HEK293 (cell line): ENCODE data around the gene SLC2A8.

Experiments used
- CTCF ChIA-PET: fragments of 350-600 bp; formaldehyde crosslinking; extraction: SDS; loops from one replicate; lab custom pipeline; 2021; ENCODE audit warnings: antibody characterized with exemption; lab: Yijun Ruan, JAX
- POLR2A ChIA-PET: fragments of 300-600 bp; formaldehyde crosslinking; extraction: SDS; loops from one replicate; lab custom pipeline; 2020; ENCODE audit warnings: antibody characterized with exemption, inconsistent platforms; lab: Yijun Ruan, JAX
- H3K27ac ChIP-seq: fragments of 200-500 bp; sonication (Bioruptor generic); 2 replicates; pipeline ENCODE4 v1.5.1; 2014; ENCODE audit warnings: low read depth, low read length, control low read depth, inconsistent platforms; ENCODE audit errors: extremely low read depth
- H3K36me3 ChIP-seq, 2 experiments: fragments of 200-500 bp in 1 of 2; sonication (Bioruptor generic) in 1 of 2; 1 replicate in 1 of 2; 2 replicates in 1 of 2; pipeline ENCODE4 v1.5.1; 2014 to 2017; ENCODE audit warnings: inconsistent platforms in 2 of 2, low read length in 2 of 2; ENCODE audit not compliant: control insufficient read depth in 2 of 2, insufficient read depth in 1 of 2
- H3K4me1 ChIP-seq: fragments of 200-500 bp; sonication (Bioruptor generic); 2 replicates; pipeline ENCODE4 v1.5.1; 2014; ENCODE audit warnings: mild to moderate bottlenecking, low read length, inconsistent platforms; ENCODE audit not compliant: control insufficient read depth, insufficient read depth
- H3K4me3 ChIP-seq: 2 replicates; pipeline ENCODE4 v1.5.1; 2011; ENCODE audit warnings: low read depth, mild to moderate bottlenecking, control low read depth, low read length, moderate library complexity
- H3K9me3 ChIP-seq: fragments of 200-500 bp; sonication (Bioruptor generic); 2 replicates; pipeline ENCODE4 v1.5.1; 2014; ENCODE audit warnings: low read depth, low read length, inconsistent platforms; ENCODE audit not compliant: control insufficient read depth, insufficient read depth
- BCL11B ChIP-seq: fragments of 450-650 bp; formaldehyde crosslinking; IDR thresholded peaks from 2 replicates; pipeline ENCODE4 v1.5.1; 2016; ENCODE audit warnings: low read depth, missing biosample characterization, missing genetic modification characterization
- EGR2 ChIP-seq: fragments of 450-650 bp; formaldehyde crosslinking; IDR thresholded peaks from 2 replicates; pipeline ENCODE4 v1.5.1; 2016; ENCODE audit warnings: low read depth, missing biosample characterization, missing genetic modification characterization
- ELK4 ChIP-seq: IDR thresholded peaks from 2 replicates; pipeline ENCODE4 v1.6.1; 2011; ENCODE audit warnings: mild to moderate bottlenecking, low read depth, low read length, borderline replicate concordance
- GLI2 ChIP-seq: fragments of 450-650 bp; formaldehyde crosslinking; IDR thresholded peaks from 2 replicates; pipeline ENCODE4; 2017; ENCODE audit warnings: missing biosample characterization, missing genetic modification characterization, low read depth, borderline replicate concordance
- GLIS1 ChIP-seq: fragments of 450-650 bp; formaldehyde crosslinking; IDR thresholded peaks from 2 replicates; pipeline ENCODE4 v1.5.1; 2016; ENCODE audit warnings: missing biosample characterization, missing genetic modification characterization
- PRDM1 ChIP-seq: fragments of 450-650 bp; formaldehyde crosslinking; IDR thresholded peaks from 2 replicates; pipeline ENCODE4; 2016; ENCODE audit warnings: missing biosample characterization, missing genetic modification characterization
- SCRT2 ChIP-seq: fragments of 450-650 bp; formaldehyde crosslinking; IDR thresholded peaks from 2 replicates; pipeline ENCODE4 v1.5.1; 2016; ENCODE audit warnings: missing biosample characterization, missing genetic modification characterization
- TRIM28 ChIP-seq: IDR thresholded peaks from 2 replicates; pipeline ENCODE4 v1.6.1; 2011; ENCODE audit warnings: low read length, control low read depth, borderline replicate concordance
- ZBTB48 ChIP-seq: fragments of 450-650 bp; formaldehyde crosslinking; IDR thresholded peaks from 2 replicates; pipeline ENCODE4 v1.5.1; 2016; ENCODE audit warnings: missing biosample characterization, missing genetic modification characterization
- ZNF10 ChIP-seq: fragments of 450-650 bp; formaldehyde crosslinking; IDR thresholded peaks from 2 replicates; pipeline ENCODE4 v1.5.1; 2017; ENCODE audit warnings: missing biosample characterization, missing genetic modification characterization
- ZNF155 ChIP-seq: fragments of 450-650 bp; formaldehyde crosslinking; IDR thresholded peaks from 2 replicates; pipeline ENCODE4 v1.5.1; 2016; ENCODE audit warnings: missing biosample characterization, missing genetic modification characterization
- ZNF335 ChIP-seq: fragments of 450-650 bp; formaldehyde crosslinking; conservative IDR thresholded peaks from 2 replicates; pipeline ENCODE4 v1.5.1; 2016; ENCODE audit warnings: missing biosample characterization, missing genetic modification characterization
- ZNF426 ChIP-seq: fragments of 450-650 bp; formaldehyde crosslinking; IDR thresholded peaks from 2 replicates; pipeline ENCODE4 v1.5.1; 2017; ENCODE audit warnings: missing biosample characterization, missing genetic modification characterization, mild to moderate bottlenecking, inconsistent platforms, moderate library complexity
- ZNF48 ChIP-seq: fragments of 450-650 bp; formaldehyde crosslinking; IDR thresholded peaks from 2 replicates; pipeline ENCODE4 v1.5.1; 2016; ENCODE audit warnings: missing biosample characterization, missing genetic modification characterization
- ZNF549 ChIP-seq: fragments of 450-650 bp; IDR thresholded peaks from 2 replicates; pipeline ENCODE4 v1.5.1; 2018; ENCODE audit warnings: missing biosample characterization, missing genetic modification characterization, mild to moderate bottlenecking, inconsistent platforms, moderate library complexity
- ZNF600 ChIP-seq: fragments of 450-650 bp; formaldehyde crosslinking; IDR thresholded peaks from 2 replicates; pipeline ENCODE4 v1.5.1; 2016; ENCODE audit warnings: missing biosample characterization, missing genetic modification characterization
- ZNF785 ChIP-seq: fragments of 450-650 bp; formaldehyde crosslinking; IDR thresholded peaks from 2 replicates; pipeline ENCODE4 v1.5.1; 2016; ENCODE audit warnings: missing biosample characterization, missing genetic modification characterization
- TF ChIP-seq, protein P1 (sequence below): fragments of 450-650 bp; formaldehyde crosslinking; conservative IDR thresholded peaks from 2 replicates; pipeline ENCODE4 v1.5.1; 2016; ENCODE audit warnings: low read depth, missing biosample characterization, missing genetic modification characterization
- TF ChIP-seq, protein P2 (sequence below): fragments of 450-650 bp; formaldehyde crosslinking; optimal IDR thresholded peaks from 2 replicates; pipeline ENCODE3; 2016; ENCODE audit warnings: missing biosample characterization, mild to moderate bottlenecking, missing genetic modification characterization

The SLC2A8 gene

GRCh38 chr9:127452691-127453090, 55.7 kb downstream of the SLC2A8 start:
- H3K9me3 ChIP-seq = no peaks in the 10 kb centered on the region
- H3K4me1 ChIP-seq = no peaks in the 10 kb centered on the region
- H3K27ac ChIP-seq = no peak overlapping the region
- peaks cover 5 to 65% of the 10 kb centered on the region in 2 experiments; a peak in 2 of 3 replicates for H3K36me3 ChIP-seq
- CTCF ChIA-PET = interaction anchor here (0.6 to 1.0 kb wide), 2 partner anchors 52 to 90 kb away, joined by 3 read pairs; no protein-coding TSS in a partner anchor
- H3K4me3 ChIP-seq = no peak overlapping the region
- POLR2A ChIA-PET = interaction anchor here (0.7 to 4.0 kb wide), 4 partner anchors 10 to 228 kb away, joined by 3 to 46 read pairs (median 9); partner anchors contain the start of gene ZNF79
- no peak for TF ChIP-seq ZNF48 (tag by site-specific recombination)

GRCh38 chr9:127455324-127455992, 58.5 kb downstream of the SLC2A8 start:
- POLR2A ChIA-PET = interaction anchor here (0.9 kb wide), 1 partner anchor 59 kb away, joined by 3 read pairs; the partner anchor contains the start of gene SLC2A8
- Histone ChIP-seq H3K4me3 (no peak overlapping the region), H3K4me1 (no peaks in the 10 kb centered on the region)

GRCh38 chr9:127457191-127457878, 60.4 kb downstream of the SLC2A8 start:
- ChIA-PET POLR2A (interaction anchor here (1.3 kb wide), 1 partner anchor 9 kb away, joined by 6 read pairs; no protein-coding TSS in a partner anchor), CTCF (interaction anchor here (0.9 kb wide), 1 partner anchor 129 kb away, joined by 3 read pairs; no protein-coding TSS in a partner anchor)
- no peaks in the 10 kb centered on the region for H3K9me3 ChIP-seq

More at GRCh38 chr9:127455324-127455992, 58.5 kb downstream of the SLC2A8 start:
- no peak for TF ChIP-seq ZNF10 (tag by site-specific recombination)
- TF ChIP-seq, protein P1, sequence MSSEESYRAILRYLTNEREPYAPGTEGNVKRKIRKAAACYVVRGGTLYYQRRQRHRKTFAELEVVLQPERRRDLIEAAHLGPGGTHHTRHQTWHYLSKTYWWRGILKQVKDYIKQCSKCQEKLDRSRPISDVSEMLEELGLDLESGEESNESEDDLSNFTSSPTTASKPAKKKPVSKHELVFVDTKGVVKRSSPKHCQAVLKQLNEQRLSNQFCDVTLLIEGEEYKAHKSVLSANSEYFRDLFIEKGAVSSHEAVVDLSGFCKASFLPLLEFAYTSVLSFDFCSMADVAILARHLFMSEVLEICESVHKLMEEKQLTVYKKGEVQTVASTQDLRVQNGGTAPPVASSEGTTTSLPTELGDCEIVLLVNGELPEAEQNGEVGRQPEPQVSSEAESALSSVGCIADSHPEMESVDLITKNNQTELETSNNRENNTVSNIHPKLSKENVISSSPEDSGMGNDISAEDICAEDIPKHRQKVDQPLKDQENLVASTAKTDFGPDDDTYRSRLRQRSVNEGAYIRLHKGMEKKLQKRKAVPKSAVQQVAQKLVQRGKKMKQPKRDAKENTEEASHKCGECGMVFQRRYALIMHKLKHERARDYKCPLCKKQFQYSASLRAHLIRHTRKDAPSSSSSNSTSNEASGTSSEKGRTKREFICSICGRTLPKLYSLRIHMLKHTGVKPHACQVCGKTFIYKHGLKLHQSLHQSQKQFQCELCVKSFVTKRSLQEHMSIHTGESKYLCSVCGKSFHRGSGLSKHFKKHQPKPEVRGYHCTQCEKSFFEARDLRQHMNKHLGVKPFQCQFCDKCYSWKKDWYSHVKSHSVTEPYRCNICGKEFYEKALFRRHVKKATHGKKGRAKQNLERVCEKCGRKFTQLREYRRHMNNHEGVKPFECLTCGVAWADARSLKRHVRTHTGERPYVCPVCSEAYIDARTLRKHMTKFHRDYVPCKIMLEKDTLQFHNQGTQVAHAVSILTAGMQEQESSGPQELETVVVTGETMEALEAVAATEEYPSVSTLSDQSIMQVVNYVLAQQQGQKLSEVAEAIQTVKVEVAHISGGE (tag by site-specific recombination) = peak; percentile 75
- TF ChIP-seq GLI2 (tag by site-specific recombination) = no peak
- no peak for TF ChIP-seq ZNF155 (tag by site-specific recombination)
- no peak for TF ChIP-seq BCL11B
- TF ChIP-seq, protein P2, sequence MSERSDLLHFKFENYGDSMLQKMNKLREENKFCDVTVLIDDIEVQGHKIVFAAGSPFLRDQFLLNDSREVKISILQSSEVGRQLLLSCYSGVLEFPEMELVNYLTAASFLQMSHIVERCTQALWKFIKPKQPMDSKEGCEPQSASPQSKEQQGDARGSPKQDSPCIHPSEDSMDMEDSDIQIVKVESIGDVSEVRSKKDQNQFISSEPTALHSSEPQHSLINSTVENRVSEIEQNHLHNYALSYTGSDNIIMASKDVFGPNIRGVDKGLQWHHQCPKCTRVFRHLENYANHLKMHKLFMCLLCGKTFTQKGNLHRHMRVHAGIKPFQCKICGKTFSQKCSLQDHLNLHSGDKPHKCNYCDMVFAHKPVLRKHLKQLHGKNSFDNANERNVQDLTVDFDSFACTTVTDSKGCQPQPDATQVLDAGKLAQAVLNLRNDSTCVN (tag by site-specific recombination) = no peak
- peaks cover 0 to 54% of the 10 kb centered on the region in 2 experiments; a peak in 2 of 3 replicates for H3K36me3 ChIP-seq
- CTCF ChIA-PET = interaction anchor here (0.6 to 1.4 kb wide), 17 partner anchors 8 to 242 kb away, joined by 3 to 6 read pairs (median 3); no protein-coding TSS in a partner anchor
- no peak overlapping the region for H3K27ac ChIP-seq
- H3K9me3 ChIP-seq = no peaks in the 10 kb centered on the region

More at GRCh38 chr9:127457191-127457878, 60.4 kb downstream of the SLC2A8 start:
- no peak overlapping the region for H3K4me3 ChIP-seq
- no peaks in the 10 kb centered on the region for H3K4me1 ChIP-seq
- TF ChIP-seq PRDM1 (tag by site-specific recombination) (no peak), GLIS1 (tag by site-specific recombination) (peak; percentile 46; the same call in 1 of the 2 replicates), TRIM28 (no peak), ELK4 (no peak), ZNF785 (tag by site-specific recombination) (no peak), EGR2 (tag by site-specific recombination) (0 out of 2 replicates have a peak, but pooled peaks have one; percentile 18), ZNF335 (tag by site-specific recombination) (no peak), ZNF600 (tag by site-specific recombination) (0 out of 2 replicates have a peak, but pooled peaks have one; percentile 50), SCRT2 (tag by site-specific recombination) (no peak), ZNF426 (no peak), ZNF549 (tag by site-specific recombination) (no peak), ZBTB48 (tag by site-specific recombination) (no peak)
- peaks cover 0 to 66% of the 10 kb centered on the region in 2 experiments; a peak in 2 of 3 replicates for H3K36me3 ChIP-seq
- no peak overlapping the region for H3K27ac ChIP-seq
